Activated naive CD8-positive, alpha-beta T cell treated with anti-CD3 and anti-CD28 coated beads, Interleukin-2, amount 10 ng/mL, durations not matched to agents 7 days and 5 days (primary cell): ENCODE data around the gene PPA1. TPM values are rescaled to one million over a fixed set of nuclear protein-coding genes. Genes with fewer than 3 reads are reported as not detected.
A peak's percentile ranks its signal among the peaks of the same experiment; 100 is the strongest.

Source experiments
- ATAC-seq: fragments of 150-1000 bp; cut with Tn5 transposase; one replicate; pipeline ENCODE4 v1.10.0; 2021; ENCODE audit warnings: low read depth, moderate library complexity
- POLR2A ChIA-PET: fragments of 350-600 bp; sonication (Branson Sonifier 250); formaldehyde crosslinking; loops from one replicate; lab custom pipeline; 2021; ENCODE audit warnings: antibody characterized with exemption; lab: Charles Lee
- DNase-seq: peaks from one replicate; pipeline ENCODE4 v3.0.0; 2021
- H3K27ac Mint-ChIP-seq: one replicate; pipeline ENCODE4 v1.8.0; 2022; ENCODE audit warnings: mild to moderate bottlenecking, mixed read lengths
- H3K27me3 Mint-ChIP-seq: one replicate; pipeline ENCODE4 v1.8.0; 2022; ENCODE audit warnings: mild to moderate bottlenecking, moderate library complexity, mixed read lengths
- H3K36me3 Mint-ChIP-seq: one replicate; pipeline ENCODE4 v1.8.0; 2021; ENCODE audit warnings: mild to moderate bottlenecking, mixed read lengths
- H3K4me1 Mint-ChIP-seq: one replicate; pipeline ENCODE4 v1.8.0; 2021; ENCODE audit warnings: mixed read lengths
- H3K4me3 Mint-ChIP-seq: one replicate; pipeline ENCODE4 v1.8.0; 2022; ENCODE audit warnings: mild to moderate bottlenecking, moderate library complexity, mixed read lengths
- H3K9me3 Mint-ChIP-seq: one replicate; pipeline ENCODE4 v1.8.0; 2021; ENCODE audit warnings: mixed read lengths
- total RNA-seq, 2 experiments: library from RNA; stranded (reverse); gene quantifications; one replicate each; pipeline ENCODE4 v1.2.3, GENCODE V29; 2021

Gene PPA1
- total RNA-seq, result 100 to 1,000 TPM; 107 to 110 TPM

DNA sequence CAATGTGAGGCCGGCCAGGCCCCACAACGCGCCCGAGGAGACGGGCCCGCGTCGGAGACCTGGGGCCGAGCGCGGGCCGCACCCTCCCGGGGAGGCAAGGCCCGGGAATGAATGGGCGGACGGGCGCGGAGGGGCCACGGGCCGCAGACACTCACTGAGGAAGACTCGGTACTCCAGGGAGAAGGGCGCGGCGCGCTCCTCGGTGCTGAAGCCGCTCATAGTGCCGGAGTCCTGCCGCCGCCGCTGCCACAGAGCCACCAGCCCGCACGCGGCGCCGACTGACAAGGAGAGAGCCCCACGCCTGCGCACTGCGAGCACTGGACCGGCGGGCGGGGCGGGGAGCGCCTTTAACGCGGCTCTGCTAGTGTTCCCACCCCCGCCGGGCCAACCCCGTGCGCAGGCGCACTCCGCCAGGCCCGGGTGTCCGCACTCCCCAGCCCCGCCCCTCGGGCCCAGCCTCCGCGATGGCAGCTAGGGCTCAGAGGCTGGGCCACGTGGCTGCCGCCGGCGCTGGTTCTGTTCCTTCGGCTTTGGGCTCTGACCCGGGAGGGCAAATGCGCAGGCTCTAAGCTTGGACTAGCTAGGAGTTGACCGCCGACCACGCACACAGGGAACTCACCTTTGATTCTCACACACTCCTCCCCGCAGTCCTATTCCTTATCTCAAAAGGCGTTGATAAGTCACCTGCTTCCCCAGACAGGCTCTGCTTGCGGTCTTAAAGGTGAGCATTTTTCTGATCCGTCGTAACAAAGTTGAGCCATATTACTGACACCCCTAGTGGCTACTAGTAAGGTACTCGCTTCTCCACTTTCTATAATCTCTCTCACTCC is at the start of gene PPA1:
Gene PPA1, minus strand, starts transcription at position 321 of the 830 bp plus-strand sequence. Its CDS starts 102 bp downstream, at position 219.
- Mint-ChIP-seq H3K27ac (peak within 1 kb of the TSS; percentile 85), H3K4me3 (peak within 1 kb of the TSS; percentile 86), H3K27me3 (no peaks in the 10 kb centered on the region), H3K4me1 (peaks cover 42% of the 10 kb centered on the region), H3K36me3 (peaks cover 13% of the 10 kb centered on the region), H3K9me3 (peaks cover 2% of the 10 kb centered on the region)
- POLR2A ChIA-PET, result interaction anchor here (0.7 to 2.5 kb wide), 8 partner anchors 11 to 131 kb away, joined by 3 to 12 read pairs (median 6); partner anchors contain the start of genes SAR1A and TYSND1
- peak; percentile 93 for ATAC-seq
- peak; percentile 100 for DNase-seq

DNA sequence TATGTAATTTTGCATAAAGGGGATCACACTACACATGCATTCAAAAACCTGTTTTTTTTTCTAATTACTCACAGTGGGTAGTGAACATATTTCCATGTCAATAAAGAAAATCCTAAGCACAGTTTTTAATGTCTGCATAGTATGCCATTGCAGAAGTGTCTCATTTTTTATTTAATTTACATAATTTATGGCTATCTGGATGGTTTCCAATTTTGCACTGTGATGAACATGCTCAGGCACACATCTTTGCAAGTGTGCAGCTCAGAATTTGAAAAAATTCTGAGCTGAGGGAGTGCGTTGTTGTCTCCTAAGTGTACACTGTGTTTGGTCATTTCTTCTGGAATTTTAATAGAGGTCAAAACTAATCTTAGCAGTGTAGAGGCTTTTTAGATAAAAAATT is 48.4 kb upstream of the PPA1 start:
- H3K36me3 Mint-ChIP-seq, result no peaks in the 10 kb centered on the region
- DNase-seq, result no peak
- H3K4me1 Mint-ChIP-seq, result peaks cover 3% of the 10 kb centered on the region
- POLR2A ChIA-PET, result no interaction called here
- no peak overlapping the region for H3K27ac Mint-ChIP-seq
- H3K9me3 Mint-ChIP-seq, result no peaks in the 10 kb centered on the region
- no peak overlapping the region for H3K4me3 Mint-ChIP-seq
- peaks cover 55% of the 10 kb centered on the region for H3K27me3 Mint-ChIP-seq
- no peak for ATAC-seq

DNA sequence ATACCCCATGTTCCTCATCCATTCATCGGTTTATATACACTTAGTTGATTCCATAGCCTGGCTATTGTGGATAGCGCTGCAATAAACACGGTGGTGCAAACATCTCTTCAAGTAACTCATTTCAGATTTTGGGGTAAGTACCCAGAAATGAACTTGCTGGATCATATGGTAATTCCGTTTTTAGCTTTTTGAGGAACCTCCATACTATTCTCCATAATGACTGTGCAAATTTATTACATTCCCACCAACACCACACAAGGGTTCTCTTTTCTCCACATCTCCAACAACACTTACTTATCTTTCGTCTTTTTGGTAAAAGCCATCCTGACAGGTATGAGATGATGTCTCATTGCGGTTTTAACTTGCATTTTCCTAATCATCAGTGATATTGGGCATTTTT is 46.9 kb upstream of the PPA1 start:
- Mint-ChIP-seq H3K9me3 (peaks cover 2% of the 10 kb centered on the region), H3K27ac (no peak overlapping the region), H3K27me3 (peaks cover 42% of the 10 kb centered on the region), H3K4me3 (no peak overlapping the region), H3K4me1 (peaks cover 3% of the 10 kb centered on the region), H3K36me3 (no peaks in the 10 kb centered on the region)
- ATAC-seq (no peak), DNase-seq (no peak)
- POLR2A ChIA-PET, result no interaction called here

DNA sequence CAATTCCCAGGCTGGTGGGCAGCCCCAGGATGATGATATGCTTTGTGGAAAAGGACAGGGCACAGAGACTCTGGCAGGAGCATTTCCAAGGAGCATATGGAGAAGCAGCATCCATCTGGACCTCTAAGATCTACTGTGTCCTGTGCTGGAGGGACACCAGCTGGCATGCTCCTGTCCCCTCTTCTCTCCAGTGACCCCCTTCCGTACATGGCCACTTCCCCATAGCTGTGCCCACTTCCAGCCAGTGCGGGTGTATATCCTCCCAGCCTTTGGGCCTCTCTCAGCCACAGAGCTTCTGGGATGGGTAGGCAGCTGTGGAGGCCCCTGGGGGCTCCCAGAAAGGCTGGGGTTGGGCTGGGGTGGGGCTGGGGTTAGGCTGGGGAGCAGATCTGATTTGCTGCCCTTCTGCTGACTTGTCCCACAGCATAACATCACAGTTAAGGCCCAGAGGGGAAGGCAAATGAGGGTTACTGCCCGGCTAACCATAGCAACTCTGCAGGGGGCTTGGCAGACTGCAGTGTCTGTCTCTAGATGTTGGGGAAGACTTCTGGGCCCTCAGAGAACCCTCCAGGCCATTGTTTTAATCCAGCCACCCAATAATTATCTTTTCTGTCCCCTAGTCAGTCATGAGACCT is 44.3 kb upstream of the PPA1 start:
- no peak for DNase-seq
- Mint-ChIP-seq H3K9me3 (peaks cover 2% of the 10 kb centered on the region), H3K27ac (no peak overlapping the region), H3K4me1 (peaks cover 4% of the 10 kb centered on the region), H3K27me3 (peaks cover 22% of the 10 kb centered on the region), H3K4me3 (no peak overlapping the region), H3K36me3 (no peaks in the 10 kb centered on the region)
- POLR2A ChIA-PET, result no interaction called here
- no peak for ATAC-seq

DNA sequence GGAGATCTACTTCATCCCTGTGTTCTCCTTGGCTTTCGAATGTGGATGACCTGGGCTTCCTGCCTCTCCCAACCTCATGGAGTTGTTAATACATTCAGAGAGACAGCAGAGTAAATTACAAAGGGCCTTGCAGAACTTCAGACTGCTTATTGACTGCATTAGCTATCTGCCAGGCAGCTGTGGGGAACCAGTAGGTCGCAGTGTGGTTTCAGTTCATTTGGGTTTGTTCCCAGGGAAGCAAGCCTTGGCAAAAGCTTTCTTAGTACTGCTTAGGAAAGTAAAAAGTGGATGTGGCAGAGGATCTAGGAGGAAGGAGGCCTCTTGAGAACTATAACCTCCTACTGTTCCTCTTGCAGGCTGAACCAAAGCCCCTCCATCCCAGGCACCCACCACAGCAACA is 41.4 kb upstream of the PPA1 start:
- no peak for DNase-seq
- no peak for ATAC-seq
- Mint-ChIP-seq H3K27ac (no peak overlapping the region), H3K4me1 (peaks cover 11% of the 10 kb centered on the region), H3K27me3 (peaks cover 2% of the 10 kb centered on the region), H3K9me3 (peaks cover 2% of the 10 kb centered on the region), H3K4me3 (no peak overlapping the region), H3K36me3 (no peaks in the 10 kb centered on the region)
- POLR2A ChIA-PET, result no interaction called here

DNA sequence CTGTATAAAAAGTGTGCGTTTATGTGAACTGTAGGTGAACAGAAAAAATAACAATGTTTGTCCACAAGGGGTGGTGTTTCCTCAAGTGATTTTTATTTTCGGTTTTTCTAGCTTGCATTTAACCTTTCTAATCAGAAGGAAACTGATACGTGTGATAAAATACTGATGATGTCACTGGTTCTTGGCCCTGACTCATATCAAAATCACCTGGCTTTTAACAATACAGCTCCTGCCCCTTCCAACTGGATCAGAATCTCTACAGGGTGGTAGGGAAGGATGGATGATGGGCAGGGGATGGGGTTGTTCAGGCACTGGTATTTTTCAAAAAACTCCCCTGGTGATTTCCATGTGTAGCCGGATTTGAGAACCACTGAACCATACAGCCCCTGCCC is 39.7 kb upstream of the PPA1 start:
- Mint-ChIP-seq H3K9me3 (peaks cover 2% of the 10 kb centered on the region), H3K4me3 (peak overlapping the region; percentile 37), H3K36me3 (no peaks in the 10 kb centered on the region), H3K4me1 (peaks cover 11% of the 10 kb centered on the region), H3K27ac (no peak overlapping the region), H3K27me3 (peaks cover 2% of the 10 kb centered on the region)
- ATAC-seq (peak; percentile 83), DNase-seq (no peak)
- POLR2A ChIA-PET, result interaction anchor here (0.8 to 1.2 kb wide), 2 partner anchors 92 to 108 kb away, joined by 3 to 4 read pairs; no protein-coding TSS in a partner anchor

DNA sequence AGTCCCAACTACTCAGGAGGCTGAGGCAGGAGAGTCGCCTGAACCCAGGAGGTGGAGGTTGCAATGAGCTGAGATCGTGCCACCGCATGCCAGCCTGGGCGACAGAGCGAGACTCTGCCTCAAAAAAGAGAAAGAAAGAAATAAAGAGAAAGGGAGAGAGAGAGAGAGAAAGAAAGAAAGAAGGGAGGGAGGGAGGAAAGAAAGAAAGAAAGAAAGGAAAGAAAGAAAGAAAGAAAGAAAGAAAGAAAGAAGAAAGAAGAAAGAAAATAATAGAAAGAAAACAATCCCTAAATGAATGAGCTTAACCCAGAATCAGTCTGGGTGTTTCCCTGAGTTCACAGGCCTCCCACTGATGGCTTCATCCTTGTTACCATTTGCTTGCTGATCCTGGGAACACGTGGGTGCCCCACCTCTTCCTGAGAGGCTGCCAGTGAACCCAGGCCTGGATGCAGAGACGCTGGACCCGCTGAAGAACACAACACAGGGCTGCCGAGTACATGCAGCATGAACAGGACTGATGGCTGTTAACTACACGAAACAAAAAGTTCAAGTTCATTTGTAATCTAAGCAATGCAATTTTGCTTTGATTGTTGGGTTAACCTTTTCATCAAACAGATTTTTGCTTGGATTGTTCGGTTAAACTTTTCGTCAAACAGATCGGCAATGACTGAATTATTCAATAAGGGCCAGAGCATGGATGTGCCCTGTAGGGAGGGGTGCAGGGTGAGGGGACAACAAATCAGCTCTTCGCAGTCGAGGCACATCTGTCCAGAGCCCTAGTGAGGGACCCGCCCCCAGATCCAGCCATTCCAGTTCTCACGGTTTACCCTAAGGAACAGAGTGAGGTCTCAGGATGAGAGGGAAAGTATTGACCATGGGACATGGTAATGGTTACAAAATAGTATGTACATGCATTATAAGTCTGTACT is 39.0 kb upstream of the PPA1 start:
- Mint-ChIP-seq H3K4me1 (peaks cover 12% of the 10 kb centered on the region), H3K27ac (no peak overlapping the region), H3K36me3 (no peaks in the 10 kb centered on the region), H3K9me3 (peaks cover 2% of the 10 kb centered on the region), H3K4me3 (no peak overlapping the region), H3K27me3 (peaks cover 2% of the 10 kb centered on the region)
- ATAC-seq (no peak), DNase-seq (no peak)
- POLR2A ChIA-PET, result interaction anchor here (0.8 kb wide), 1 partner anchor 108 kb away, joined by 3 read pairs; no protein-coding TSS in a partner anchor

DNA sequence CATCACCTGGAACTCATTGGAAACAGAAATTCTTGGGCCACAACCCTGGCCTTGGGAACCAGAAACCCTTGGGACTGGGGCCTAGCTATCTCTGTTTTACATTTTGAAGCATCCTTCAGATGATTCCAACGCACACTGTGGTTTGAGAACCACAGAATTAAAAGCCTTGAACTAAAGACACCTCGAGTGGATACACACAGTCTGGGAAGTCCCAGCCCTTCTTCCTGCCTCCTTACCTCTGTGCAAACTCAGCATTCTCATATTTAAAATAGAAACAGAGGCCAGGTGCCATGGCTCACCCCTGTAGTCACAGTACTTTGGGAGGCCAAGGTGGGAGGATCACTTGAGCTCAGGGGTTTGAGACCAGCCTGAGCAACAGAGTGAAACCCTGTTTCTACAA is 37.7 kb upstream of the PPA1 start:
- no peak for ATAC-seq
- peaks cover 1% of the 10 kb centered on the region for H3K9me3 Mint-ChIP-seq
- H3K4me3 Mint-ChIP-seq, result no peak overlapping the region
- H3K36me3 Mint-ChIP-seq, result no peaks in the 10 kb centered on the region
- peaks cover 2% of the 10 kb centered on the region for H3K27me3 Mint-ChIP-seq
- H3K27ac Mint-ChIP-seq, result no peak overlapping the region
- POLR2A ChIA-PET, result no interaction called here
- peaks cover 17% of the 10 kb centered on the region for H3K4me1 Mint-ChIP-seq
- DNase-seq, result no peak

DNA sequence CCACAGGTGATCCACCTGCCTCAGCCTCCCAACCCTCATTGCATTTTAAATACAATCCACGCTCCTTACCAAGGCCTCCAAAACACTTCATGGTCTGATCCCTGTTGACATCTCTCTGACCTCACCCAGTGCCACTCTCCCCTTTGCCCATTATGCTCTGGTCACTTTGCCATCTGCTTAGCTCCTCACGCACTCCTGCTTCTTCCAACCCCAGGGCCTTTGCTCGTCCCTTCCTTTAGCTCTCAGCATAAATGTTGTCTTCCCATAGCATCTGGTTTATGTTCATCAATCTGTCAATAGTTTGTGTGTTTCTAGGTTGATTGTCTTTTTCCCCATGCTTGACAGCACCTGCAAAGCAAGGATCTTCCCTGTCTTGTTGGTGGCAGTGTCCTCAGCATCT is 36.5 kb upstream of the PPA1 start:
- ATAC-seq (no peak), DNase-seq (no peak)
- H3K27me3 Mint-ChIP-seq, result no peaks in the 10 kb centered on the region
- no peaks in the 10 kb centered on the region for H3K36me3 Mint-ChIP-seq
- peaks cover 17% of the 10 kb centered on the region for H3K4me1 Mint-ChIP-seq
- no peak overlapping the region for H3K27ac Mint-ChIP-seq
- POLR2A ChIA-PET, result interaction anchor here (0.6 kb wide), 1 partner anchor 309 kb away, joined by 3 read pairs; no protein-coding TSS in a partner anchor
- no peaks in the 10 kb centered on the region for H3K9me3 Mint-ChIP-seq
- H3K4me3 Mint-ChIP-seq, result no peak overlapping the region

DNA sequence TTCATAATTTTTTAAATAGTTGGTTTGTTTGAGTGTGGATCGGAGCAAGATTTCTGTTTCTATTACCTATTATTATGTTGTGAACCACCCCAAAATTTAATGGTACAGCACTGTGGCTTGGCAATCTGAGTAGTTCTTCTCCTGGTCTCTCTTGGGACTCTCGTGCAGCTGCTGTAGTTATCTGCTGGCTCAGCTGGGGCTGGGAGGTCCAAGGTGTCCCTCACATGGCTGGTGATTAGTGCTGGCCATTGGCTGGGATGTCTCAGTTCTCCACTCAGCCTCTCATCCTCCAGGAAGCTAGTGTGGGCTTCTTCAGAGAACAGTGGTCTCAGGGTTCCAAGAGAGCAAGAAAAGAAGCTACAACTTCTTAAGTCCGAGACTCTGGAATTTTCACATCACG is 35.1 kb upstream of the PPA1 start:
- peaks cover 17% of the 10 kb centered on the region for H3K4me1 Mint-ChIP-seq
- ATAC-seq (no peak), DNase-seq (no peak)
- POLR2A ChIA-PET, result no interaction called here
- no peaks in the 10 kb centered on the region for H3K36me3 Mint-ChIP-seq
- no peak overlapping the region for H3K4me3 Mint-ChIP-seq
- no peaks in the 10 kb centered on the region for H3K9me3 Mint-ChIP-seq
- peaks cover 3% of the 10 kb centered on the region for H3K27me3 Mint-ChIP-seq
- H3K27ac Mint-ChIP-seq, result no peak overlapping the region

DNA sequence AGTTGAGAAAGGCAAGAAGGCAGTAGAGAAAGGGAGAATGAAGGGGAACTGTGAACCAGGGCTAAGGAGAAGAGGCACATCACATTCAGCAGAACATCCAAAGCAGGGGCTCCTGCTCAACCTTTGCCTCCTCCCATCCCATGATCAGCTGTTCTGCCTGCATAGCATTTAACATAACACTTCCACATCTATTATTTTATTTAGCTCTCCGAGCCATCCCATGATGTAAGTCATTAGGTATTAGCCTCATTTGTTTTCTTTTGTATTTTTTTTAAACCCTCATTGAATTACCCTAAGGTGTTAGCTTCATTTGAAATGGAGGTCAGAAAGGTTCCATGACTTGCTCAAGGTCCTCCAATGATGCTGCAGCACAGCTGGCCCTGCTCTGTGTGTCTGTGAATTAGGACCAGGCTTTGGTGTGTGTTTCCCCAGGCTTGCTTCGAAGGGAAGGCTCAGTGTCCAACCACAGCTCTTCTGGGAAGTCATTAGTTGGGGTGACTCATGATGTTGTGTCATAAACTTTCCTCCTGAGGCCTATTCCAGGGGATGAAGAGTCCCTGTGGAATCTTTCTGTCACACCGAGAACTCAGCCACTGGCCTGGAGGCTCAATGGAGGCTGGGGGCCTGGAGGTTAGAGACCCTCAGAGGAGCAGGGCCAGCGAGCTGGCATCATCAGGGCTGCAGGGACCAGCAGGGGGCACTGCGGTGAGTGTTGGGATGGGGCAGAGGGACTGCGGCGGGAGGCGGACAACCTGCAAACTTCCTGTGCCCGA is 34.1 kb upstream of the PPA1 start:
- no peaks in the 10 kb centered on the region for H3K9me3 Mint-ChIP-seq
- ATAC-seq (no peak), DNase-seq (no peak)
- H3K4me3 Mint-ChIP-seq, result no peak overlapping the region
- H3K36me3 Mint-ChIP-seq, result no peaks in the 10 kb centered on the region
- H3K27me3 Mint-ChIP-seq, result peaks cover 11% of the 10 kb centered on the region
- H3K4me1 Mint-ChIP-seq, result peaks cover 12% of the 10 kb centered on the region
- POLR2A ChIA-PET, result no interaction called here
- H3K27ac Mint-ChIP-seq, result no peak overlapping the region

DNA sequence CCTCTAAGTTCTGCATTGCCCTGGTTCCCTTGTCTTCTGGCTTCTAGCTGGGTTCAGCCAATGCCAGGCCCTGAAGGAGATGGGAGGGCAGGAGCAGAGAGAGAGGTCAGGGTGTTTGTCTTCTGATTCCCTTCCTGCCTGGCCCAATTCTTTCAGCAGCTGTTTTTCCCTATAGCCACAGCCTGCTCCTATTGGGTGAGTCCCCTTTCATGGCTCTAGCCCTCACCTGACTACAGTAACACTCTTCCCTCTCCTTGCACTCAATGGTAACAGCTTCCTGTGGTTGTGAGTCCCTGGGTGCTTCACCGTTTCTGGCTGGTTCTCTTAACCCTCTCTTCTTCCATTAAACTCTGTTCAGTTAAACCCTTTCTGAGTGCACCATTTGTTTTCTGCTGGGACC is 33.5 kb upstream of the PPA1 start:
- no peak for DNase-seq
- H3K9me3 Mint-ChIP-seq, result no peaks in the 10 kb centered on the region
- ATAC-seq, result peak; percentile 48
- H3K4me1 Mint-ChIP-seq, result peaks cover 11% of the 10 kb centered on the region
- H3K27me3 Mint-ChIP-seq, result peaks cover 11% of the 10 kb centered on the region
- no peak overlapping the region for H3K27ac Mint-ChIP-seq
- H3K4me3 Mint-ChIP-seq, result no peak overlapping the region
- POLR2A ChIA-PET, result no interaction called here
- no peaks in the 10 kb centered on the region for H3K36me3 Mint-ChIP-seq
